HepG2 (cell line): ENCODE results near the gene SLC25A22. TPM values are rescaled to one million over a fixed set of nuclear protein-coding genes. Genes with fewer than 3 reads are reported as not detected.
A peak's percentile ranks its signal among the peaks of the same experiment; 100 is the strongest.

Experiments used
- AKAP8 ChIP-seq: sonication (generic); formaldehyde crosslinking; IDR thresholded peaks from 2 replicates; pipeline ENCODE4 v1.5.1; 2020; ENCODE audit warnings: mild to moderate bottlenecking, missing genetic modification reagents
- ATM ChIP-seq: fragments of 450-650 bp; IDR thresholded peaks from 2 replicates; pipeline ENCODE4 v1.7.1; 2017; ENCODE audit warnings: mild to moderate bottlenecking, borderline replicate concordance
- CEBPB ChIP-seq: IDR thresholded peaks from 2 replicates; pipeline ENCODE4 v1.6.1; 2011; ENCODE audit warnings: low read depth, low read length, improper control_type of control experiment, borderline replicate concordance
- FOSL2 ChIP-seq: sonication (generic); formaldehyde crosslinking; IDR thresholded peaks from 2 replicates; pipeline ENCODE4 v1.4.0; 2020; ENCODE audit warnings: missing genetic modification reagents
- GABPB1 ChIP-seq: IDR thresholded peaks from 2 replicates; pipeline ENCODE4 v1.6.1; 2016; ENCODE audit warnings: mild to moderate bottlenecking, missing genetic modification reagents, moderate library complexity, missing compliant biosample characterization
- HDAC1 ChIP-seq: sonication (generic); formaldehyde crosslinking; IDR thresholded peaks from 2 replicates; pipeline ENCODE4 v1.5.1; 2020; ENCODE audit warnings: mild to moderate bottlenecking, missing genetic modification reagents
- HOXA3 ChIP-seq: sonication (generic); formaldehyde crosslinking; IDR thresholded peaks from 2 replicates; pipeline ENCODE4 v1.5.0; 2020; ENCODE audit warnings: missing genetic modification reagents
- HOXA5 ChIP-seq: sonication (generic); formaldehyde crosslinking; IDR thresholded peaks from 2 replicates; pipeline ENCODE4 v1.4.0; 2020; ENCODE audit warnings: missing genetic modification reagents
- IRF2 ChIP-seq: IDR thresholded peaks from 2 replicates; pipeline ENCODE4 v1.6.1; 2018; ENCODE audit warnings: missing genetic modification reagents, missing compliant biosample characterization
- KAT8 ChIP-seq: IDR thresholded peaks from 2 replicates; pipeline ENCODE4 v1.6.1; 2016; ENCODE audit warnings: missing genetic modification reagents, missing compliant biosample characterization
- MTF2 ChIP-seq: sonication (generic); formaldehyde crosslinking; IDR thresholded peaks from 2 replicates; pipeline ENCODE4 v1.5.0; 2020; ENCODE audit warnings: missing genetic modification reagents, borderline replicate concordance
- NONO ChIP-seq, 2 experiments: fragments of 450-650 bp in 1 of 2; sonication (generic) in 1 of 2; formaldehyde crosslinking in 1 of 2; IDR thresholded peaks in 1 of 2; conservative IDR thresholded peaks in 1 of 2; 2 replicates each; pipeline versions ENCODE4 v1.6.1 to v1.8.0; 2017 to 2022; ENCODE audit warnings: mild to moderate bottlenecking in 1 of 2, missing genetic modification reagents in 1 of 2, moderate library complexity in 1 of 2
- PRMT3 ChIP-seq: sonication (generic); formaldehyde crosslinking; IDR thresholded peaks from 2 replicates; pipeline ENCODE4 v1.8.1; 2022; ENCODE audit warnings: low read depth, mild to moderate bottlenecking, moderate library complexity, missing genetic modification reagents, borderline replicate concordance
- RFXAP ChIP-seq: sonication (generic); formaldehyde crosslinking; IDR thresholded peaks from 2 replicates; pipeline ENCODE4 v1.4.0; 2020; ENCODE audit warnings: missing genetic modification reagents, borderline replicate concordance
- SALL1 ChIP-seq: sonication (generic); formaldehyde crosslinking; IDR thresholded peaks from 2 replicates; pipeline ENCODE4 v1.8.0; 2022; ENCODE audit warnings: mild to moderate bottlenecking, missing genetic modification reagents
- SRY ChIP-seq: sonication (generic); formaldehyde crosslinking; IDR thresholded peaks from 2 replicates; pipeline ENCODE4 v1.8.0; 2022; ENCODE audit warnings: mild to moderate bottlenecking, missing genetic modification reagents
- ZNF331 ChIP-seq: sonication (generic); formaldehyde crosslinking; IDR thresholded peaks from 2 replicates; pipeline ENCODE4 v1.4.0; 2020; ENCODE audit warnings: missing genetic modification reagents
- ZNF367 ChIP-seq: sonication (generic); formaldehyde crosslinking; IDR thresholded peaks from 2 replicates; pipeline ENCODE4 v1.4.0; 2020; ENCODE audit warnings: missing genetic modification reagents, borderline replicate concordance
- ZNF558 ChIP-seq: sonication (generic); formaldehyde crosslinking; IDR thresholded peaks from 2 replicates; pipeline ENCODE4 v1.9.0; 2022; ENCODE audit warnings: mild to moderate bottlenecking, missing genetic modification reagents, borderline replicate concordance
- ZNF567 ChIP-seq: sonication (generic); formaldehyde crosslinking; IDR thresholded peaks from 2 replicates; pipeline ENCODE4 v1.8.1; 2023; ENCODE audit warnings: mild to moderate bottlenecking, missing genetic modification reagents, borderline replicate concordance
- ZNF615 ChIP-seq: sonication (generic); formaldehyde crosslinking; IDR thresholded peaks from 2 replicates; pipeline ENCODE4 v1.5.0; 2020; ENCODE audit warnings: mild to moderate bottlenecking, missing genetic modification reagents, borderline replicate concordance
- polyA plus RNA-seq, 8 experiments: library from polyadenylated mRNA; depleted of rRNA in 3 of 8; stranded (reverse) in 7 of 8; unstranded in 1 of 8; fragments of >200 nt; fragmentation: Illumina TruSeq in 4 of 8; extraction: Trizol in 4 of 8; gene quantifications; 2 replicates each; pipeline versions ENCODE4 v1.2.1 to v1.2.3, GENCODE V29; 2011 to 2016; ENCODE audit warnings: low read depth in 4 of 8, missing spikeins in 1 of 8, mixed read lengths in 1 of 8; ENCODE audit not compliant: insufficient read depth in 1 of 8
- total RNA-seq, 5 experiments: library from RNA; depleted of rRNA; stranded (reverse); fragments of >200 nt; fragmentation: Illumina TruSeq; extraction: Trizol; gene quantifications; 2 replicates each; pipeline ENCODE4 v1.2.3, GENCODE V29; 2016; ENCODE audit warnings: low read depth in 1 of 5
- TF ChIP-seq, protein P1 (sequence below): sonication (generic); formaldehyde crosslinking; IDR thresholded peaks from 2 replicates; pipeline ENCODE4 v1.4.0; 2020; ENCODE audit warnings: missing genetic modification reagents, borderline replicate concordance
- TF ChIP-seq, protein P2 (sequence below): sonication (generic); formaldehyde crosslinking; conservative IDR thresholded peaks from 2 replicates; pipeline ENCODE4 v1.4.0; 2020; ENCODE audit warnings: mild to moderate bottlenecking, missing genetic modification reagents, moderate library complexity
- TF ChIP-seq, protein P3 (sequence below): sonication (generic); formaldehyde crosslinking; IDR thresholded peaks from 2 replicates; pipeline ENCODE4 v1.5.1; 2020; ENCODE audit warnings: missing genetic modification reagents, mild to moderate bottlenecking, borderline replicate concordance

The SLC25A22 gene
- total and polyA plus RNA-seq, 2 of the 13 experiments (the other 11 are each of a cell fraction or from before 2014, with no cell fraction given), result 12.4 to 19.2 TPM

DNA sequence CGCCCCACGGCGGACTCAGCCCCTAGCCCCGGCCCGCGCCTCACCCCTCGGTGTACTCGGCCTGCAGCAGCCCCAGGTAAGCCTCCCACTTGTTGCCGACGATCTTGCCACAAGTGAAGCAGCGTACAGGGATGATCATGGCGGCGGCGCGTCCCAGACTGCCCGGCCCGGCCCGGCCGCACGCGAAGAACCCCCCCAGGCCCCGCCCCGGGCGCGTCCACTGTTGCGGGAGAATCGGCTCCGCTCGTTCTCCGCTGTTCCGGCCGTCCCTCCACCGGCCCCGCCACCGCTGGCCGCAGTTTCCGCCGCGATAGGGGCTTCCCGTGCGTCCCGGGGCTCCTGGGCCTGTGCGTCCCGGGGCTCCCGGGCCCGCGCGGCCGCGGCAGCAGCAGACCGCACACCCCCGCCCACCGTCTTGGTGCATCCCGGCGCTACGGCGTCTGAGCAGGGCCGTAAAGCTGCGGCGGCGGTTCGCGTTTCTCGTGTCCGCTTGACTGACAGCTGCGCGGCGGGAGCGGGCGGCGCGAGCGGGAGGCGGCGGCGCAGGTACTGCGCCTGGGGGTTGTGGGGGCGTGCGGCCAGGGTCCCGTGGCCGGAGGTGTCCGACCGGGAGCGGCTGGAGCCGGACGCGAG is 44.4 kb upstream of the SLC25A22 start, which contains the start of the genes POLR2L and TSPAN4 (continued):
- TF ChIP-seq, protein P1, sequence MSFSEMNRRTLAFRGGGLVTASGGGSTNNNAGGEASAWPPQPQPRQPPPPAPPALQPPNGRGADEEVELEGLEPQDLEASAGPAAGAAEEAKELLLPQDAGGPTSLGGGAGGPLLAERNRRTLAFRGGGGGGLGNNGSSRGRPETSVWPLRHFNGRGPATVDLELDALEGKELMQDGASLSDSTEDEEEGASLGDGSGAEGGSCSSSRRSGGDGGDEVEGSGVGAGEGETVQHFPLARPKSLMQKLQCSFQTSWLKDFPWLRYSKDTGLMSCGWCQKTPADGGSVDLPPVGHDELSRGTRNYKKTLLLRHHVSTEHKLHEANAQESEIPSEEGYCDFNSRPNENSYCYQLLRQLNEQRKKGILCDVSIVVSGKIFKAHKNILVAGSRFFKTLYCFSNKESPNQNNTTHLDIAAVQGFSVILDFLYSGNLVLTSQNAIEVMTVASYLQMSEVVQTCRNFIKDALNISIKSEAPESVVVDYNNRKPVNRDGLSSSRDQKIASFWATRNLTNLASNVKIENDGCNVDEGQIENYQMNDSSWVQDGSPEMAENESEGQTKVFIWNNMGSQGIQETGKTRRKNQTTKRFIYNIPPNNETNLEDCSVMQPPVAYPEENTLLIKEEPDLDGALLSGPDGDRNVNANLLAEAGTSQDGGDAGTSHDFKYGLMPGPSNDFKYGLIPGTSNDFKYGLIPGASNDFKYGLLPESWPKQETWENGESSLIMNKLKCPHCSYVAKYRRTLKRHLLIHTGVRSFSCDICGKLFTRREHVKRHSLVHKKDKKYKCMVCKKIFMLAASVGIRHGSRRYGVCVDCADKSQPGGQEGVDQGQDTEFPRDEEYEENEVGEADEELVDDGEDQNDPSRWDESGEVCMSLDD (CRISPR knock-in tag), result no peak
- TF ChIP-seq, protein P2, sequence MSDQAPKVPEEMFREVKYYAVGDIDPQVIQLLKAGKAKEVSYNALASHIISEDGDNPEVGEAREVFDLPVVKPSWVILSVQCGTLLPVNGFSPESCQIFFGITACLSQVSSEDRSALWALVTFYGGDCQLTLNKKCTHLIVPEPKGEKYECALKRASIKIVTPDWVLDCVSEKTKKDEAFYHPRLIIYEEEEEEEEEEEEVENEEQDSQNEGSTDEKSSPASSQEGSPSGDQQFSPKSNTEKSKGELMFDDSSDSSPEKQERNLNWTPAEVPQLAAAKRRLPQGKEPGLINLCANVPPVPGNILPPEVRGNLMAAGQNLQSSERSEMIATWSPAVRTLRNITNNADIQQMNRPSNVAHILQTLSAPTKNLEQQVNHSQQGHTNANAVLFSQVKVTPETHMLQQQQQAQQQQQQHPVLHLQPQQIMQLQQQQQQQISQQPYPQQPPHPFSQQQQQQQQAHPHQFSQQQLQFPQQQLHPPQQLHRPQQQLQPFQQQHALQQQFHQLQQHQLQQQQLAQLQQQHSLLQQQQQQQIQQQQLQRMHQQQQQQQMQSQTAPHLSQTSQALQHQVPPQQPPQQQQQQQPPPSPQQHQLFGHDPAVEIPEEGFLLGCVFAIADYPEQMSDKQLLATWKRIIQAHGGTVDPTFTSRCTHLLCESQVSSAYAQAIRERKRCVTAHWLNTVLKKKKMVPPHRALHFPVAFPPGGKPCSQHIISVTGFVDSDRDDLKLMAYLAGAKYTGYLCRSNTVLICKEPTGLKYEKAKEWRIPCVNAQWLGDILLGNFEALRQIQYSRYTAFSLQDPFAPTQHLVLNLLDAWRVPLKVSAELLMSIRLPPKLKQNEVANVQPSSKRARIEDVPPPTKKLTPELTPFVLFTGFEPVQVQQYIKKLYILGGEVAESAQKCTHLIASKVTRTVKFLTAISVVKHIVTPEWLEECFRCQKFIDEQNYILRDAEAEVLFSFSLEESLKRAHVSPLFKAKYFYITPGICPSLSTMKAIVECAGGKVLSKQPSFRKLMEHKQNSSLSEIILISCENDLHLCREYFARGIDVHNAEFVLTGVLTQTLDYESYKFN, result peak; percentile 48; the same call in 1 of the 2 replicates
- TF ChIP-seq KAT8 (CRISPR knock-in tag) (no peak), NONO (IDR thresholded peaks at IDR 0.05) (no peak), NONO (CRISPR knock-in tag; conservative IDR thresholded peaks at IDR 0.05) (peak; percentile 86), ZNF367 (CRISPR knock-in tag) (no peak), RFXAP (CRISPR knock-in tag) (0 out of 2 replicates have a peak, but pooled peaks have one; percentile 10), GABPB1 (CRISPR knock-in tag) (peak; percentile 78; the same call in 1 of the 2 replicates), SRY (CRISPR knock-in tag) (peak; percentile 62; the same call in 1 of the 2 replicates), ZNF615 (CRISPR knock-in tag) (no peak), MTF2 (CRISPR knock-in tag) (0 out of 2 replicates have a peak, but pooled peaks have one; percentile 55), HDAC1 (CRISPR knock-in tag) (peak; percentile 92), PRMT3 (peak; percentile 97), IRF2 (CRISPR knock-in tag) (peak; percentile 47; the same call in 1 of the 2 replicates), HOXA5 (peak; percentile 20; the same call in 1 of the 2 replicates), ZNF331 (no peak; the same call in 1 of the 2 replicates), ZNF558 (CRISPR knock-in tag) (peak; percentile 67; the same call in 1 of the 2 replicates), ATM (no peak), CEBPB (no peak), FOSL2 (no peak; the same call in 1 of the 2 replicates), ZNF567 (CRISPR knock-in tag) (peak; percentile 47; the same call in 1 of the 2 replicates), HOXA3 (CRISPR knock-in tag) (peak; percentile 52), AKAP8 (CRISPR knock-in tag) (no peak), SALL1 (CRISPR knock-in tag) (peak; percentile 52; the same call in 1 of the 2 replicates)
- TF ChIP-seq, protein P3, sequence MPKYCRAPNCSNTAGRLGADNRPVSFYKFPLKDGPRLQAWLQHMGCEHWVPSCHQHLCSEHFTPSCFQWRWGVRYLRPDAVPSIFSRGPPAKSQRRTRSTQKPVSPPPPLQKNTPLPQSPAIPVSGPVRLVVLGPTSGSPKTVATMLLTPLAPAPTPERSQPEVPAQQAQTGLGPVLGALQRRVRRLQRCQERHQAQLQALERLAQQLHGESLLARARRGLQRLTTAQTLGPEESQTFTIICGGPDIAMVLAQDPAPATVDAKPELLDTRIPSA (CRISPR knock-in tag), result no peak
